Umbilical cord (tissue), 1 donor: ENCODE results near the gene LST1. TPM values are rescaled to one million over a fixed set of nuclear protein-coding genes. Genes with fewer than 3 reads are reported as not detected.

ENCODE experiments used
- total RNA-seq: library from RNA; depleted of rRNA; stranded (reverse); fragments of >200 nt; gene quantifications from one replicate; pipeline ENCODE4 v1.2.3, GENCODE V29; 2014; ENCODE audit warnings: low replicate concordance; ENCODE audit not compliant: insufficient read depth

The LST1 gene
- total RNA-seq, 1 donor from 2014 or later = not detected

Other genes starting within 250 kb of the LST1 start
- 113 TPM for gene HLA-B, start 229.1 kb upstream of the LST1 start, total RNA-seq
- 6.0 TPM for gene MICA, start 182.7 kb upstream of the LST1 start, total RNA-seq
- 0.24 TPM for gene MICB, start 88.1 kb upstream of the LST1 start, total RNA-seq
- not detected for gene MCCD1, start 57.3 kb upstream of the LST1 start, total RNA-seq
- gene DDX39B, start 44.3 kb upstream of the LST1 start, total RNA-seq = 185 TPM
- gene ATP6V1G2, start 39.7 kb upstream of the LST1 start, total RNA-seq = 3.6 TPM
- gene NFKBIL1, start 38.7 kb upstream of the LST1 start, total RNA-seq = 28.6 TPM
- not detected for gene LTA, start 14.0 kb upstream of the LST1 start, total RNA-seq
- 1.4 TPM for gene TNF, start 10.7 kb upstream of the LST1 start, total RNA-seq
- gene LTB, start 3.9 kb upstream of the LST1 start, total RNA-seq = 0.96 TPM
- not detected for gene NCR3, start 6.7 kb downstream of the LST1 start, total RNA-seq
- 63.6 TPM for gene AIF1, start 29.0 kb downstream of the LST1 start, total RNA-seq
- 21.4 TPM for gene PRRC2A, start 34.4 kb downstream of the LST1 start, total RNA-seq
- gene BAG6, start 66.4 kb downstream of the LST1 start, total RNA-seq = 58.7 TPM
- not detected for gene APOM, start 69.6 kb downstream of the LST1 start, total RNA-seq
- 24.1 TPM for gene C6orf47, start 74.5 kb downstream of the LST1 start, total RNA-seq
- 9.6 TPM for gene GPANK1, start 78.7 kb downstream of the LST1 start, total RNA-seq
- 36.6 TPM for gene CSNK2B, start 79.8 kb downstream of the LST1 start, total RNA-seq
- 1.2 TPM for gene LY6G5B, start 83.7 kb downstream of the LST1 start, total RNA-seq
- gene LY6G5C, start 94.8 kb downstream of the LST1 start, total RNA-seq = 0.48 TPM
- 33.7 TPM for gene ABHD16A, start 117.0 kb downstream of the LST1 start, total RNA-seq
- gene LY6G6F, start 120.6 kb downstream of the LST1 start, total RNA-seq = not detected
- not detected for gene LY6G6D, start 129.1 kb downstream of the LST1 start, total RNA-seq
- 3.1 TPM for gene LY6G6C, start 135.5 kb downstream of the LST1 start, total RNA-seq
- gene MPIG6B, start 137.1 kb downstream of the LST1 start, total RNA-seq = 3.1 TPM
- 87.4 TPM for gene DDAH2, start 143.0 kb downstream of the LST1 start, total RNA-seq
- gene CLIC1, start 150.3 kb downstream of the LST1 start, total RNA-seq = 203 TPM
- gene MSH5, start 153.7 kb downstream of the LST1 start, total RNA-seq = 8.2 TPM
- not detected for gene SAPCD1, start 176.4 kb downstream of the LST1 start, total RNA-seq
- not detected for gene VWA7, start 191.1 kb downstream of the LST1 start, total RNA-seq
- 18.8 TPM for gene VARS1, start 209.5 kb downstream of the LST1 start, total RNA-seq
- 28.9 TPM for gene LSM2, start 220.7 kb downstream of the LST1 start, total RNA-seq
- 1.4 TPM for gene HSPA1L, start 229.0 kb downstream of the LST1 start, total RNA-seq
- gene HSPA1A, start 229.3 kb downstream of the LST1 start, total RNA-seq = 84.7 TPM
- 37.3 TPM for gene HSPA1B, start 241.5 kb downstream of the LST1 start, total RNA-seq